Measurements from ENCODE around the gene HCN4.

- peak; percentile 23 to 42 for TF ChIP-seq CTCF (conservative IDR thresholded peaks at IDR 0.05 in 1 of 2, IDR thresholded peaks at IDR 0.05 in 1 of 2; ENCODE audit: low read depth in 1 of 2, low read length in 2 of 2)
- TF ChIP-seq EZH2 (IDR thresholded peaks at IDR 0.05; ENCODE audit: low read length, missing control alignments) = no peak
These were observed 84.6 kb downstream of the HCN4 start for GRCh38 chr15:73284090-73284716.
